HEK293 (cell line): ENCODE results near the gene TAF1B.

ENCODE experiments used
- CTCF ChIA-PET: fragments of 350-600 bp; formaldehyde crosslinking; extraction: SDS; loops from one replicate; lab custom pipeline; 2021; ENCODE audit warnings: antibody characterized with exemption; lab: Yijun Ruan, JAX
- POLR2A ChIA-PET: fragments of 300-600 bp; formaldehyde crosslinking; extraction: SDS; loops from one replicate; lab custom pipeline; 2020; ENCODE audit warnings: antibody characterized with exemption, inconsistent platforms; lab: Yijun Ruan, JAX
- H3K27ac ChIP-seq: fragments of 200-500 bp; sonication (Bioruptor generic); 2 replicates; pipeline ENCODE4 v1.5.1; 2014; ENCODE audit warnings: low read depth, low read length, control low read depth, inconsistent platforms; ENCODE audit errors: extremely low read depth
- H3K36me3 ChIP-seq, 2 experiments: fragments of 200-500 bp in 1 of 2; sonication (Bioruptor generic) in 1 of 2; 1 replicate in 1 of 2; 2 replicates in 1 of 2; pipeline ENCODE4 v1.5.1; 2014 to 2017; ENCODE audit warnings: inconsistent platforms in 2 of 2, low read length in 2 of 2; ENCODE audit not compliant: control insufficient read depth in 2 of 2, insufficient read depth in 1 of 2
- H3K4me1 ChIP-seq: fragments of 200-500 bp; sonication (Bioruptor generic); 2 replicates; pipeline ENCODE4 v1.5.1; 2014; ENCODE audit warnings: mild to moderate bottlenecking, low read length, inconsistent platforms; ENCODE audit not compliant: control insufficient read depth, insufficient read depth
- H3K4me3 ChIP-seq: 2 replicates; pipeline ENCODE4 v1.5.1; 2011; ENCODE audit warnings: low read depth, mild to moderate bottlenecking, control low read depth, low read length, moderate library complexity
- H3K9me3 ChIP-seq: fragments of 200-500 bp; sonication (Bioruptor generic); 2 replicates; pipeline ENCODE4 v1.5.1; 2014; ENCODE audit warnings: low read depth, low read length, inconsistent platforms; ENCODE audit not compliant: control insufficient read depth, insufficient read depth
- OSR2 ChIP-seq: fragments of 450-650 bp; formaldehyde crosslinking; IDR thresholded peaks from 2 replicates; pipeline ENCODE4 v1.5.1; 2016; ENCODE audit warnings: missing biosample characterization, missing genetic modification characterization
- TCF7L2 ChIP-seq: IDR thresholded peaks from 2 replicates; pipeline ENCODE4 v1.6.1; 2011; ENCODE audit warnings: low read depth, mild to moderate bottlenecking, inconsistent platforms, low read length, moderate library complexity, borderline replicate concordance
- ZNF221 ChIP-seq: fragments of 450-650 bp; formaldehyde crosslinking; IDR thresholded peaks from 2 replicates; pipeline ENCODE4 v1.5.1; 2017; ENCODE audit warnings: missing biosample characterization, missing genetic modification characterization, borderline replicate concordance
- ZNF560 ChIP-seq: fragments of 450-650 bp; formaldehyde crosslinking; IDR thresholded peaks from 2 replicates; pipeline ENCODE4 v1.5.1; 2017; ENCODE audit warnings: missing biosample characterization, missing genetic modification characterization, borderline replicate concordance
- ZNF621 ChIP-seq: fragments of 450-650 bp; formaldehyde crosslinking; IDR thresholded peaks from 2 replicates; pipeline ENCODE4 v1.5.1; 2017; ENCODE audit warnings: missing biosample characterization, missing genetic modification characterization
- ZNF768 ChIP-seq: fragments of 450-650 bp; formaldehyde crosslinking; IDR thresholded peaks from 2 replicates; pipeline ENCODE4 v1.5.1; 2018; ENCODE audit warnings: missing biosample characterization, mild to moderate bottlenecking, missing genetic modification characterization
- TF ChIP-seq, protein P1 (sequence below): fragments of 450-650 bp; formaldehyde crosslinking; IDR thresholded peaks from 2 replicates; pipeline ENCODE4 v1.5.1; 2016; ENCODE audit warnings: missing biosample characterization, missing genetic modification characterization
- TF ChIP-seq, protein P2 (sequence below): fragments of 450-650 bp; formaldehyde crosslinking; conservative IDR thresholded peaks from 2 replicates; pipeline ENCODE4 v1.5.1; 2016; ENCODE audit warnings: low read depth, missing biosample characterization, missing genetic modification characterization
- TF ChIP-seq, protein P3 (sequence below): fragments of 450-650 bp; formaldehyde crosslinking; IDR thresholded peaks from 2 replicates; pipeline ENCODE4 v1.5.1; 2016; ENCODE audit warnings: missing biosample characterization, missing genetic modification characterization

Gene TAF1B

DNA sequence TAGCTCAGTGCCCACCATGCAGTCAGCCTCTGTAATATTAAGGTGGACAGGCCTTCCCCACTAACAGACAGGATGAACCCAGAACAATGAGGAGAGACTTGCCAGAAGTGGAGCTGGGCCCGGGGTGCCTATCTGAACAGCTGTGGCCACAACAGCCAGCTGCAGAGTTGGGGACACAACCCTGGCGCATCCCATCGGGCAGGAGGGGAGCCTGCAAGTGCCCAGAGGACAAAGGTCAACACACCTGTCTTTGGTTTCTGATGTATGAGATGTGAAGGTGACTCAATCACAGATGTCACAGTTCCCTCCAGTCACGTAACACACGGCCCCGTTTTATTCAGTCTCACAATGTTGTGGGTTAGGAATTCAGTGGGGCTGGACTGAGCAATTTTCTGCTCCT lies 48.2 kb upstream of the TAF1B start (continued):
- TF ChIP-seq, protein P1, sequence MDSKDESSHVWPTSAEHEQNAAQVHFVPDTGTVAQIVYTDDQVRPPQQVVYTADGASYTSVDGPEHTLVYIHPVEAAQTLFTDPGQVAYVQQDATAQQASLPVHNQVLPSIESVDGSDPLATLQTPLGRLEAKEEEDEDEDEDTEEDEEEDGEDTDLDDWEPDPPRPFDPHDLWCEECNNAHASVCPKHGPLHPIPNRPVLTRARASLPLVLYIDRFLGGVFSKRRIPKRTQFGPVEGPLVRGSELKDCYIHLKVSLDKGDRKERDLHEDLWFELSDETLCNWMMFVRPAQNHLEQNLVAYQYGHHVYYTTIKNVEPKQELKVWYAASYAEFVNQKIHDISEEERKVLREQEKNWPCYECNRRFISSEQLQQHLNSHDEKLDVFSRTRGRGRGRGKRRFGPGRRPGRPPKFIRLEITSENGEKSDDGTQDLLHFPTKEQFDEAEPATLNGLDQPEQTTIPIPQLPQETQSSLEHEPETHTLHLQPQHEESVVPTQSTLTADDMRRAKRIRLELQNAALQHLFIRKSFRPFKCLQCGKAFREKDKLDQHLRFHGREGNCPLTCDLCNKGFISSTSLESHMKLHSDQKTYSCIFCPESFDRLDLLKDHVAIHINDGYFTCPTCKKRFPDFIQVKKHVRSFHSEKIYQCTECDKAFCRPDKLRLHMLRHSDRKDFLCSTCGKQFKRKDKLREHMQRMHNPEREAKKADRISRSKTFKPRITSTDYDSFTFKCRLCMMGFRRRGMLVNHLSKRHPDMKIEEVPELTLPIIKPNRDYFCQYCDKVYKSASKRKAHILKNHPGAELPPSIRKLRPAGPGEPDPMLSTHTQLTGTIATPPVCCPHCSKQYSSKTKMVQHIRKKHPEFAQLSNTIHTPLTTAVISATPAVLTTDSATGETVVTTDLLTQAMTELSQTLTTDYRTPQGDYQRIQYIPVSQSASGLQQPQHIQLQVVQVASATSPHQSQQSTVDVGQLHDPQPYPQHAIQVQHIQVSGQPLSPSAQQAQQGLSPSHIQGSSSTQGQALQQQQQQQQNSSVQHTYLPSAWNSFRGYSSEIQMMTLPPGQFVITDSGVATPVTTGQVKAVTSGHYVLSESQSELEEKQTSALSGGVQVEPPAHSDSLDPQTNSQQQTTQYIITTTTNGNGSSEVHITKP: no peak
- TF ChIP-seq TCF7L2 (no peak), ZNF221 (tag by site-specific recombination) (no peak), OSR2 (no peak)

DNA sequence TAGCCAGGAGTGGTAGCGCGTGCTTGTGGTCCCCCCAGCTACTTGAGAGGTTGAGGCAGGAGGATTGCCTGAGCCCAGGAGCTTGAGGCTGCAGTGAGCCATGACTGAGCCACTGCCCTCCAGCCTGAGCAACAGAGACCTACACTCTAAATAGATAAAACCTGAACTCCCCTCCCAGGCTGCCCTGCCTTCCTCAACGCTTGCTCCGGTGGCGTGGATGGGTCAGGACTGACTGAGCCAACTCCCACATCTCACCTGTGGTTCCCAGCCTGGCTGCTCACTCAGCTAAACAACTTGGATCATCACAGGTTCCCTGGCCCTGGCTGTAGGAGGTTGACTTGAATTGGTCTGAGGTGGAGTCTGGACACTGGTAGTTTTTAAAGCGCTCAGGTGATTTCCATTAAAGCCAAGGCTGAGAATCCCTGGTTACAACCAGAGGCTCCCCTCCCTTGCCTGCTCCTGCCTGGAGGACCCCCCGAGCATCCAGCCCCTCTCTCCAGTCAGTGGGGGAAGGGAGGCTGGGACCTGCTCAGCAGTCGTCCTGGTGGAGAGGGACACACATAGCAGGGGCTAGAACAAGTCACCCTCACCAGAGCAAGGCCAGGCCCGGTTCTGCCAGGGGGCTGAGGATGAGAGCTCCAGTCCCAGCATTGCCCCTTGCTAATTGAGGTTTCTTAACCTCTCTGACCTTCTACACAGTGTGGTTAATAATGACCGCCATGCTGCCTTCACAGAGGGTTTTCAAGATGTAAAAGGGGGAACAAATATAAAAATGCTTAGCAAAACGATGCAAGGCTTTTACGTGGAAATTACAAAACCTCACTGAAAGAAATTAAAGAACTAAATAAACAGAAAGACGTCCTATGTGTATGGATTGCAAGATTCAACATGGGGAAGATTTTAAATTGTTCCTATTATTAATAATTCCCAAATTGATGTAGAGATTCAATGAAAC lies 46.9 kb upstream of the TAF1B start:
- Histone ChIP-seq H3K4me1 (peaks cover 2% of the 10 kb centered on the region; the same call in 1 of the 2 replicates), H3K4me3 (no peak overlapping the region), H3K27ac (no peak overlapping the region), H3K36me3 (no peaks in the 10 kb centered on the region), H3K9me3 (no peaks in the 10 kb centered on the region)
- ChIA-PET POLR2A (interaction anchor here (1.4 kb wide), 1 partner anchor 165 kb away, joined by 3 read pairs; the partner anchor contains the start of gene YWHAQ), CTCF (interaction anchor here (0.6 to 5.9 kb wide), 9 partner anchors 18 to 291 kb away, joined by 3 to 60 read pairs (median 4); no protein-coding TSS in a partner anchor)
- TF ChIP-seq, protein P2, sequence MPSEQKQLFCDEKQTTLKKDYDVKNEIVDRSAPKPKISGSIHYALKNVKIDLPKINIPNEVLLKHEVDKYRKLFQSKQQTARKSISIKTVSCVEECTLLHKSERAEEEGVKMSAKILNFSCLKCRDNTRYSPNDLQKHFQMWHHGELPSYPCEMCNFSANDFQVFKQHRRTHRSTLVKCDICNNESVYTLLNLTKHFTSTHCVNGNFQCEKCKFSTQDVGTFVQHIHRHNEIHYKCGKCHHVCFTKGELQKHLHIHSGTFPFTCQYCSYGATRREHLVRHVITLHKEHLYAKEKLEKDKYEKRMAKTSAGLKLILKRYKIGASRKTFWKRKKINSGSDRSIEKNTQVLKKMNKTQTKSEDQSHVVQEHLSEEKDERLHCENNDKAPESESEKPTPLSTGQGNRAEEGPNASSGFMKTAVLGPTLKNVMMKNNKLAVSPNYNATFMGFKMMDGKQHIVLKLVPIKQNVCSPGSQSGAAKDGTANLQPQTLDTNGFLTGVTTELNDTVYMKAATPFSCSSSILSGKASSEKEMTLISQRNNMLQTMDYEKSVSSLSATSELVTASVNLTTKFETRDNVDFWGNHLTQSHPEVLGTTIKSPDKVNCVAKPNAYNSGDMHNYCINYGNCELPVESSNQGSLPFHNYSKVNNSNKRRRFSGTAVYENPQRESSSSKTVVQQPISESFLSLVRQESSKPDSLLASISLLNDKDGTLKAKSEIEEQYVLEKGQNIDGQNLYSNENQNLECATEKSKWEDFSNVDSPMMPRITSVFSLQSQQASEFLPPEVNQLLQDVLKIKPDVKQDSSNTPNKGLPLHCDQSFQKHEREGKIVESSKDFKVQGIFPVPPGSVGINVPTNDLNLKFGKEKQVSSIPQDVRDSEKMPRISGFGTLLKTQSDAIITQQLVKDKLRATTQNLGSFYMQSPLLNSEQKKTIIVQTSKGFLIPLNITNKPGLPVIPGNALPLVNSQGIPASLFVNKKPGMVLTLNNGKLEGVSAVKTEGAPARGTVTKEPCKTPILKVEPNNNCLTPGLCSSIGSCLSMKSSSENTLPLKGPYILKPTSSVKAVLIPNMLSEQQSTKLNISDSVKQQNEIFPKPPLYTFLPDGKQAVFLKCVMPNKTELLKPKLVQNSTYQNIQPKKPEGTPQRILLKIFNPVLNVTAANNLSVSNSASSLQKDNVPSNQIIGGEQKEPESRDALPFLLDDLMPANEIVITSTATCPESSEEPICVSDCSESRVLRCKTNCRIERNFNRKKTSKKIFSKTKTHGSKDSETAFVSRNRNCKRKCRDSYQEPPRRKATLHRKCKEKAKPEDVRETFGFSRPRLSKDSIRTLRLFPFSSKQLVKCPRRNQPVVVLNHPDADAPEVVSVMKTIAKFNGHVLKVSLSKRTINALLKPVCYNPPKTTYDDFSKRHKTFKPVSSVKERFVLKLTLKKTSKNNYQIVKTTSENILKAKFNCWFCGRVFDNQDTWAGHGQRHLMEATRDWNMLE (tag by site-specific recombination): no peak
- TF ChIP-seq, protein P3, sequence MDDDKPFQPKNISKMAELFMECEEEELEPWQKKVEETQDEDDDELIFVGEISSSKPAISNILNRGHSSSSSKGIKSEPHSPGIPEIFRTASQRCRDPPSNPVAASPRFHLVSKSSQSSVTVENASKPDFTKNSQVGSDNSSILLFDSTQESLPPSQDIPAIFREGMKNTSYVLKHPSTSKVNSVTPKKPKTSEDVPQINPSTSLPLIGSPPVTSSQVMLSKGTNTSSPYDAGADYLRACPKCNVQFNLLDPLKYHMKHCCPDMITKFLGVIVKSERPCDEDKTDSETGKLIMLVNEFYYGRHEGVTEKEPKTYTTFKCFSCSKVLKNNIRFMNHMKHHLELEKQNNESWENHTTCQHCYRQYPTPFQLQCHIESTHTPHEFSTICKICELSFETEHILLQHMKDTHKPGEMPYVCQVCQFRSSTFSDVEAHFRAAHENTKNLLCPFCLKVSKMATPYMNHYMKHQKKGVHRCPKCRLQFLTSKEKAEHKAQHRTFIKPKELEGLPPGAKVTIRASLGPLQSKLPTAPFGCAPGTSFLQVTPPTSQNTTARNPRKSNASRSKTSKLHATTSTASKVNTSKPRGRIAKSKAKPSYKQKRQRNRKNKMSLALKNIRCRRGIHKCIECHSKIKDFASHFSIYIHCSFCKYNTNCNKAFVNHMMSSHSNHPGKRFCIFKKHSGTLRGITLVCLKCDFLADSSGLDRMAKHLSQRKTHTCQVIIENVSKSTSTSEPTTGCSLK (tag by site-specific recombination): no peak

DNA sequence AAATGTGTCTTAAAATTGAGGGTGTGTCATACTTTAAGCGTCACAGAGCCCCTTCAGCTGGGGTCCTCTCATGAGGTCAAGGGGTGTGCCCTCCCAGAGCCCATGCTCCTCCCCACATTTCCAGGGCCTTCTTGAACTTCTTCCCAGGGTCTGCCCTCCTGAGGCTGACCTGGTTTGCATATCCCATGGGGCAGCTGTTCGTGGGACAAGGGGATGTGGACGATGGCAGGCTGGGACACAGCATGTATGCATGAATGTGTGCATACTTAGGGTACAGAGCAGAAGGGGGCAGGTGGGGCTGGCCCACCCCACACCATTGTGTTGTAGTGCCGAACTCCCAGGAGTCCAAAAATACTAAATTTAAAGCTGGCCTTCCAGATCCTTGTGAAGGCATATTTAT lies 46.2 kb upstream of the TAF1B start:
- Histone ChIP-seq H3K9me3 (no peaks in the 10 kb centered on the region), H3K27ac (no peak overlapping the region), H3K4me1 (peaks cover 3% of the 10 kb centered on the region; the same call in 1 of the 2 replicates), H3K36me3 (no peaks in the 10 kb centered on the region), H3K4me3 (no peak overlapping the region)
- POLR2A ChIA-PET: interaction anchor here (1.4 kb wide), 1 partner anchor 166 kb away, joined by 3 read pairs; the partner anchor contains the start of gene YWHAQ
- TF ChIP-seq ZNF768 (no peak), ZNF621 (tag by site-specific recombination) (no peak), ZNF560 (tag by site-specific recombination) (no peak)
- CTCF ChIA-PET: interaction anchor here (0.6 to 5.9 kb wide), 9 partner anchors 17 to 638 kb away, joined by 3 to 60 read pairs (median 3); no protein-coding TSS in a partner anchor
